OCI-LY1 (cell line): ENCODE data around the gene SUPT5H.

ENCODE experiments used
- EZH2 ChIP-seq: fragments of 200-600 bp; sonication (generic), shearing (Covaris generic); IDR thresholded peaks from 2 replicates; pipeline ENCODE4 v1.8.0; 2017; ENCODE audit warnings: borderline replicate concordance, mixed run types, mild to moderate bottlenecking, antibody characterized with exemption, low read length, moderate library complexity, mixed read lengths
- TF ChIP-seq, protein P1 (sequence below): fragments of 200-600 bp; sonication (generic), shearing (Covaris generic); IDR thresholded peaks from 2 replicates; pipeline ENCODE4 v1.5.1; 2017; ENCODE audit warnings: mild to moderate bottlenecking, antibody characterized with exemption, low read length, moderate library complexity, mixed read lengths

DNA sequence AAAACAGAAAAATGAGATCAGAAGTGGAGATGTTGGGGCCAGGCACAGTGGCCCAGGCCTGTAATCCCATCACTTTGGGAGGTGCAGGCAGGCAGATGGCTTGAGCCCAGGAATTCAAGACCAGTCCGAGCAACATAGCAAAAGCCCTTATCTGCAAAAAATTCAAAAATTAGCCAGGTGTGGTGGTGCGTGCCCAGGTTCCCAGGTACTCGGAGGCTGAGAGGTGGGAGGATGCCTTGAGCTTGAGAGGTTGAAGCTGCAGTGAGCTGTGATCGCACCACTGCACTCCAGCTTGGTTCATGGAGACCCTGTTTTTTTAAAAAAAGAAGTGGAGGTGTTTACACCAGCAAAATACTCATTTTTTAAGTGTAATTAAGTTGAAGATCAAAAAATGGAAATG lies 45.3 kb upstream of the SUPT5H start:
- TF ChIP-seq, protein P1, sequence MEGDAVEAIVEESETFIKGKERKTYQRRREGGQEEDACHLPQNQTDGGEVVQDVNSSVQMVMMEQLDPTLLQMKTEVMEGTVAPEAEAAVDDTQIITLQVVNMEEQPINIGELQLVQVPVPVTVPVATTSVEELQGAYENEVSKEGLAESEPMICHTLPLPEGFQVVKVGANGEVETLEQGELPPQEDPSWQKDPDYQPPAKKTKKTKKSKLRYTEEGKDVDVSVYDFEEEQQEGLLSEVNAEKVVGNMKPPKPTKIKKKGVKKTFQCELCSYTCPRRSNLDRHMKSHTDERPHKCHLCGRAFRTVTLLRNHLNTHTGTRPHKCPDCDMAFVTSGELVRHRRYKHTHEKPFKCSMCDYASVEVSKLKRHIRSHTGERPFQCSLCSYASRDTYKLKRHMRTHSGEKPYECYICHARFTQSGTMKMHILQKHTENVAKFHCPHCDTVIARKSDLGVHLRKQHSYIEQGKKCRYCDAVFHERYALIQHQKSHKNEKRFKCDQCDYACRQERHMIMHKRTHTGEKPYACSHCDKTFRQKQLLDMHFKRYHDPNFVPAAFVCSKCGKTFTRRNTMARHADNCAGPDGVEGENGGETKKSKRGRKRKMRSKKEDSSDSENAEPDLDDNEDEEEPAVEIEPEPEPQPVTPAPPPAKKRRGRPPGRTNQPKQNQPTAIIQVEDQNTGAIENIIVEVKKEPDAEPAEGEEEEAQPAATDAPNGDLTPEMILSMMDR, result no peak
- TF ChIP-seq EZH2, result no peak
